ENCODE data around the gene POMP. TPM values are rescaled to one million over a fixed set of nuclear protein-coding genes. Genes with fewer than 3 reads are reported as not detected.

Gene POMP
- total RNA-seq, 1 donor from 2014 or later = 98.9 TPM

DNA sequence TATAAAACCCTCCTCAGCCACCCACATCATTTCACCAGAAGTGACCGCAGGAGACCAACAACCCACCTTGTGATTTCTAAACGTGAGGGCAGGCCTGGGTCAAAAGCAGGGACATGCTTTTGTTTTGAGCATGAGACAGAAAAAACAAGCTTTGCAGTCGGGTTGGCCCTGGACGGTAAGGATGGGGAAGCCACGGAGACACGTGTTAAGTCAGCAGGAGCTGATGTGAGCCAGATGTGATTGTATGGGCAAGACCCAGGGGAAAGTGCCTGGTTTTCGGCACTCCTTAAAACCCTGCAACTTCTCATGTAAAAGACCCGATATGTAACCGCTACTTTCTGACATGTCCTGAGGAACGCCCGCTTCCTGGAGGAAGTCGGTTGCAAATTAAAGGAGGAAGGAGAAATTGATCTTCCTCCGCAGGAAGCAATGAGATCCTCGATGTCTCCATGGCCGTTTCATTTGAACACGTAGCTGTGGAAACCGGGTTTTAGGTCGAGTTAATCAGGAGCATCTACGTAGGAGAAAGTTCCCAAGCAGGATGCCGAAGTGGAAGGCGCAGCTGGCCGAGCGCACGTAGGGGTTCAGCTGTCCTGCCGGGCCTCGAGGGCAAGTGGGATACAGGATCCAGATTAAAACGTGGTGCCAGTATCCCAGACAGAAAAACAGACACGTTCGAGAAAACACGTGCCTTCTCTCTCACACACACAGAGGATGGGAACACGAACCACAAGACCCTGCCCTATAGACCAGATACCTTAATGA lies 40.5 kb upstream of the POMP start:
- Histone ChIP-seq H3K4me1 (no peaks in the 10 kb centered on the region), H3K36me3 (no peaks in the 10 kb centered on the region), H4K20me1 (ENCODE audit: low read depth) (no peaks in the 10 kb centered on the region), H3K4me3 (no peak overlapping the region), H3K27ac (no peak overlapping the region), H3F3A (ENCODE audit: low read depth) (no peaks in the 10 kb centered on the region), H3K9ac (no peak overlapping the region), H2AFZ (replicated peaks) (peak overlapping the region; percentile 50), H3K4me2 (no peak overlapping the region), H3K27me3 (no peaks in the 10 kb centered on the region), H3K9me3 (ENCODE audit: low read depth) (no peaks in the 10 kb centered on the region), H3K79me2 (ENCODE audit: low read depth) (no peaks in the 10 kb centered on the region)
- Mint-ChIP-seq H3K9me3 (no peaks in the 10 kb centered on the region), H3K27me3 (ENCODE audit: insufficient read depth, low read depth) (peaks cover 2% of the 10 kb centered on the region), H3K4me1 (no peaks in the 10 kb centered on the region), H3K36me3 (no peaks in the 10 kb centered on the region), H3K4me3 (no peak overlapping the region), H3K27ac (no peak overlapping the region)
- DNase-seq (ENCODE audit: low spot score) = no peak
- TF ChIP-seq EZH2 (IDR thresholded peaks at IDR 0.05) (no peak), EZH2phosphoT487 (IDR thresholded peaks at IDR 0.05) (no peak), CTCF (IDR thresholded peaks at IDR 0.05) (no peak)

DNA sequence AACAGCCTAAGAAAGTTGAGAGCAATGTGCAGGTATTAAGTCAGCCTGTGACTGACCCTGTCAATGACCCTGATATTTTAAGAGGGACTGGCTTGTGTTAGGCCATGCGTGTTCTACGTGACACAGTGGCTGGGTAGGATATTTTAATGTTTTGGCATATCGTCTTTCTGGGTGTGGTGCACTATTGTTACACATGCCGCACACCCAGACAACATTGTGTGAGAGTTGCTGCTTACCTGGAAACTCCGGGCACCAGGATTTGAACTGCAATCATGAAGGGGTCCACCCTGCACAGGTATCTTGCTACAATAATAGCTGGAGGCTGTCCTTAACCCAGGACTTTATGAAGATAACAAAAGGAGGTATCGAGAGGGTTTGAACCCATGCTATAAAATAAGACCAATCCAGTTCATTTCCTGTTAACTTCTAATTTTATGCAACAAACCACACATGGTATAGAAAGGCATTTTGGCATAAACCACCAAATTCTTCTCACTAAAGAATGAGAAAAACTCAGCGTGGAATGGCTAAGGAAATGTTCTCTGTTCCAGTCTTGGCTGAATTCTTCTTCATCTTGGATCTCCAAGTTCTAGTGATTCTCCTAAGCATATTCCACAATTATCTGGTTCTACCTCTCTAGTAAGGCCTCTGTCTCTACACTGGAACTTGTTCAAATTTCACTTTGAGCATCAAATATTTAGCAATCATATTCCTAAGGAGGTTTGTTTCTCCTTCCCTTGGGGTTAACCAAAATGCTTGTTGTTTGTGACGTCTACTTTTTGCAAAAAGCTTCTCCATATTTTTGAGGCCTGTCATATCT lies 38.7 kb upstream of the POMP start:
- H2AFZ ChIP-seq (replicated peaks) = no peak overlapping the region
- no peaks in the 10 kb centered on the region for H3K27me3 ChIP-seq
- H3K4me1 ChIP-seq = no peaks in the 10 kb centered on the region
- no peaks in the 10 kb centered on the region for H4K20me1 ChIP-seq (ENCODE audit: low read depth)
- H3K36me3 ChIP-seq = no peaks in the 10 kb centered on the region
- H3K9me3 ChIP-seq (ENCODE audit: low read depth) = no peaks in the 10 kb centered on the region
- Mint-ChIP-seq H3K27ac (no peak overlapping the region), H3K36me3 (no peaks in the 10 kb centered on the region), H3K9me3 (no peaks in the 10 kb centered on the region), H3K4me1 (peaks cover 2% of the 10 kb centered on the region), H3K4me3 (no peak overlapping the region), H3K27me3 (ENCODE audit: insufficient read depth, low read depth) (peaks cover 3% of the 10 kb centered on the region)
- TF ChIP-seq EZH2phosphoT487 (IDR thresholded peaks at IDR 0.05) = no peak
- TF ChIP-seq CTCF (IDR thresholded peaks at IDR 0.05) = no peak
- TF ChIP-seq EZH2 (IDR thresholded peaks at IDR 0.05) = no peak
- DNase-seq (ENCODE audit: low spot score) = no peak
- H3K9ac ChIP-seq = no peak overlapping the region
- no peak overlapping the region for H3K4me2 ChIP-seq
- no peak overlapping the region for H3K27ac ChIP-seq
- H3K79me2 ChIP-seq (ENCODE audit: low read depth) = no peaks in the 10 kb centered on the region
- H3K4me3 ChIP-seq = no peak overlapping the region
- no peaks in the 10 kb centered on the region for H3F3A ChIP-seq (ENCODE audit: low read depth)

DNA sequence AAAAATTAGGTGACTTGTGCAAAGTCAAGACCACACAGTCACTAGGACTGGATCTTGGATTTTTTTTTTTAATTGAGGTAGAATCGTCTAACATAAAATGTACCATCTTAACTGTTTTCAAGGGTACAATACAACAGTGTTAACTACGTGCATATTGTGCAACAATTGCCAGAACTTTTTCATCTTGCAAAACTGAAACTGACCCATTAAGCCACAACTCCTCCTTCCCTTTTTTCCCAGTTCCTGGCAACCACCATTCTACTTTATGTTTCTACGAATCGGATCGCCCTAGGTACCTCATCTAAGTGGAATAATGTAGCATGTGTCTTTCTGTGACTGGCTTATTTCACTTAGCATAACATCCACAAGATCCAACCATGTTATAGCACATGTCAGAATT lies 37.5 kb upstream of the POMP start:
- no peaks in the 10 kb centered on the region for H3K9me3 Mint-ChIP-seq
- Histone ChIP-seq H3K4me3 (no peak overlapping the region), H3K9ac (no peak overlapping the region), H3K36me3 (no peaks in the 10 kb centered on the region), H3K79me2 (ENCODE audit: low read depth) (no peaks in the 10 kb centered on the region), H2AFZ (replicated peaks) (no peak overlapping the region), H3K4me1 (no peaks in the 10 kb centered on the region), H3F3A (ENCODE audit: low read depth) (no peaks in the 10 kb centered on the region), H3K27ac (no peak overlapping the region), H4K20me1 (ENCODE audit: low read depth) (no peaks in the 10 kb centered on the region), H3K9me3 (ENCODE audit: low read depth) (no peaks in the 10 kb centered on the region), H3K27me3 (no peaks in the 10 kb centered on the region), H3K4me2 (no peak overlapping the region)
- no peak overlapping the region for H3K27ac Mint-ChIP-seq
- H3K27me3 Mint-ChIP-seq (ENCODE audit: insufficient read depth, low read depth) = peaks cover 5% of the 10 kb centered on the region
- DNase-seq (ENCODE audit: low spot score) = no peak
- peaks cover 2% of the 10 kb centered on the region for H3K4me1 Mint-ChIP-seq
- H3K36me3 Mint-ChIP-seq = no peaks in the 10 kb centered on the region
- TF ChIP-seq EZH2phosphoT487 (IDR thresholded peaks at IDR 0.05) (no peak), CTCF (IDR thresholded peaks at IDR 0.05) (no peak), EZH2 (IDR thresholded peaks at IDR 0.05) (no peak)
- no peak overlapping the region for H3K4me3 Mint-ChIP-seq
